ENCODE data around the gene PALD1. TPM values are rescaled to one million over a fixed set of nuclear protein-coding genes. Genes with fewer than 3 reads are reported as not detected.

The PALD1 gene
- total and polyA plus RNA-seq, 9 of the 15 experiments (the other 6 are each of a cell fraction or from before 2014, with no cell fraction given) = 0.03 to 0.29 (median 0.09) TPM; not detected in 2

- TF ChIP-seq ZBTB8A (IDR thresholded peaks at IDR 0.05; ENCODE audit: partially characterized antibody) (no peak), CAMTA2 (CRISPR knock-in tag; conservative IDR thresholded peaks at IDR 0.05) (no peak), ZNF316 (IDR thresholded peaks at IDR 0.05) (peak; percentile 75), ZNF239 (CRISPR knock-in tag; IDR thresholded peaks at IDR 0.05) (no peak), ZNF431 (CRISPR knock-in tag; IDR thresholded peaks at IDR 0.05) (no peak), XRCC4 (IDR thresholded peaks at IDR 0.05; ENCODE audit: extremely low read depth, insufficient read depth, insufficient read length) (no peak), RNF2 (IDR thresholded peaks at IDR 0.05) (no peak), HBP1 (CRISPR knock-in tag; IDR thresholded peaks at IDR 0.05) (no peak), NCOA2 (IDR thresholded peaks at IDR 0.05; ENCODE audit: partially characterized antibody in 2 of 2) (no peak), THRAP3 (IDR thresholded peaks at IDR 0.05; ENCODE audit: borderline replicate concordance) (no peak), RBBP5 (IDR thresholded peaks at IDR 0.05; ENCODE audit: borderline replicate concordance, insufficient read depth, low read length, poor library complexity, severe bottlenecking) (peak; percentile 11), ZNF785 (CRISPR knock-in tag; IDR thresholded peaks at IDR 0.05) (no peak), CEBPG (CRISPR knock-in tag; IDR thresholded peaks at IDR 0.05) (no peak), CEBPG (tag; conservative IDR thresholded peaks at IDR 0.05 in 1 of 2, IDR thresholded peaks at IDR 0.05 in 1 of 2) (no peak), SRSF9 (IDR thresholded peaks at IDR 0.05; ENCODE audit: borderline replicate concordance, low read depth, low read length) (no peak), MIER1 (IDR thresholded peaks at IDR 0.05; ENCODE audit: low read depth) (no peak), MXD1 (CRISPR knock-in tag; IDR thresholded peaks at IDR 0.05; ENCODE audit: borderline replicate concordance, poor library complexity, severe bottlenecking) (no peak), NFIC (IDR thresholded peaks at IDR 0.05) (0 out of 2 replicates have a peak, but pooled peaks have one; percentile 10), GABPA (tag; conservative IDR thresholded peaks at IDR 0.05; ENCODE audit: low read depth) (no peak), THRA (IDR thresholded peaks at IDR 0.05) (no peak), CHCHD3 (CRISPR knock-in tag; IDR thresholded peaks at IDR 0.05) (no peak), CEBPB (tag; IDR thresholded peaks at IDR 0.05) (no peak), SRSF7 (optimal IDR thresholded peaks at IDR 0.05; ENCODE audit: low read depth, low read length) (no peak), CBFA2T2 (conservative IDR thresholded peaks at IDR 0.05) (no peak), KHSRP (IDR thresholded peaks at IDR 0.05) (no peak), PHB2 (IDR thresholded peaks at IDR 0.05; ENCODE audit: low read depth) (no peak), CREB1 (IDR thresholded peaks at IDR 0.05) (no peak), CREB1 (CRISPR knock-in tag; IDR thresholded peaks at IDR 0.05) (no peak)
Observed at GRCh38 chr10:70589762-70590654, 111.4 kb downstream of the PALD1 start (continued).
